K562 (cell line): ENCODE results near the gene IFNK.

Experiments
- BDP1 ChIP-seq: IDR thresholded peaks from 3 replicates; pipeline ENCODE4 v1.6.1; 2011; ENCODE audit not compliant: insufficient read length, insufficient read depth
- SMARCC2 ChIP-seq: fragments of 450-650 bp; IDR thresholded peaks from 2 replicates; pipeline ENCODE4 v1.6.1; 2017; ENCODE audit warnings: antibody characterized with exemption, moderate library complexity, mild to moderate bottlenecking, low read depth
- TF ChIP-seq, protein P1 (sequence below): sonication (generic); formaldehyde crosslinking; IDR thresholded peaks from 2 replicates; pipeline ENCODE4 v1.5.0; 2020; ENCODE audit warnings: missing genetic modification reagents
- TF ChIP-seq, protein P2 (sequence below): fragments of 450-650 bp; formaldehyde crosslinking; IDR thresholded peaks from 2 replicates; pipeline ENCODE4 v1.4.0; 2022; ENCODE audit warnings: missing genetic modification characterization

DNA sequence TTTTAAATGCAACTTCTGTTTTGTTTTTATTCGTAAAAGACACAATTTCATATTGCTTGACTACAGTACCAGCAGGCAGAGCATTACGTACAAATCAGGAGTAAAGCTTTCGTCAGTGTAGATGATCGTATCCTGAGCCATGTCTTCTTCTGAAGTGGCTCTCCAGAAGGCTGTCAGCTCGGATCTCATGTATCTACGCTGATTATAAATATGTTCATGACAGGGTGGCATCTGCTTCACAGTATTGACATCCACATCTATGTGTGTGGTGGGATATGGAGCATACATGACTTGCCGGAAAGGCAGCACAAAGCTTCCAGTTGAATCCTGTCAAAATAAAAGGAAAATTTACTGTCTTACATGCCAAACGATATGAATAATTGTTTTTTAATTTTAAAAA, 32.4 kb downstream of the IFNK start:
- TF ChIP-seq BDP1 (no peak), SMARCC2 (no peak)
- TF ChIP-seq, protein P1, sequence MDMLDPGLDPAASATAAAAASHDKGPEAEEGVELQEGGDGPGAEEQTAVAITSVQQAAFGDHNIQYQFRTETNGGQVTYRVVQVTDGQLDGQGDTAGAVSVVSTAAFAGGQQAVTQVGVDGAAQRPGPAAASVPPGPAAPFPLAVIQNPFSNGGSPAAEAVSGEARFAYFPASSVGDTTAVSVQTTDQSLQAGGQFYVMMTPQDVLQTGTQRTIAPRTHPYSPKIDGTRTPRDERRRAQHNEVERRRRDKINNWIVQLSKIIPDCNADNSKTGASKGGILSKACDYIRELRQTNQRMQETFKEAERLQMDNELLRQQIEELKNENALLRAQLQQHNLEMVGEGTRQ (CRISPR knock-in tag) = no peak
- TF ChIP-seq, protein P2, sequence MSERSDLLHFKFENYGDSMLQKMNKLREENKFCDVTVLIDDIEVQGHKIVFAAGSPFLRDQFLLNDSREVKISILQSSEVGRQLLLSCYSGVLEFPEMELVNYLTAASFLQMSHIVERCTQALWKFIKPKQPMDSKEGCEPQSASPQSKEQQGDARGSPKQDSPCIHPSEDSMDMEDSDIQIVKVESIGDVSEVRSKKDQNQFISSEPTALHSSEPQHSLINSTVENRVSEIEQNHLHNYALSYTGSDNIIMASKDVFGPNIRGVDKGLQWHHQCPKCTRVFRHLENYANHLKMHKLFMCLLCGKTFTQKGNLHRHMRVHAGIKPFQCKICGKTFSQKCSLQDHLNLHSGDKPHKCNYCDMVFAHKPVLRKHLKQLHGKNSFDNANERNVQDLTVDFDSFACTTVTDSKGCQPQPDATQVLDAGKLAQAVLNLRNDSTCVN (CRISPR knock-in tag) = no peak
